ENCODE results near the gene DUOXA1.

GRCh38 chr15:45116482-45117307 lies 13.0 kb downstream of the DUOXA1 start:
- TF ChIP-seq RFX5 (IDR thresholded peaks at IDR 0.05): no peak
- no peak for TF ChIP-seq NR3C1 (IDR thresholded peaks at IDR 0.05)
- no peak for TF ChIP-seq CTCF (IDR thresholded peaks at IDR 0.05)
- TF ChIP-seq JUN (IDR thresholded peaks at IDR 0.05): no peak
